Left lung (tissue), 10 donors: ENCODE data around the gene ITM2C. TPM values are rescaled to one million over a fixed set of nuclear protein-coding genes. Genes with fewer than 3 reads are reported as not detected.

ENCODE experiments used
- ATAC-seq: fragments of 200-7000 bp; cut with Tn5 transposase; one replicate; pipeline ENCODE4 v1.9.1; 2020; ENCODE audit warnings: moderate library complexity
- DNase-seq, 4 donors: peaks; one replicate each; pipeline ENCODE4 v3.0.0-alpha.2; 2013 to 2020
- H3K27ac ChIP-seq, 2 donors: fragments of 200-600 bp; sonication (generic) in 1 of 2; one replicate each; pipeline versions ENCODE4 v1.5.0 to v1.8.0; 2020 to 2021
- H3K27me3 ChIP-seq, 2 donors: fragments of 200-600 bp; sonication (generic) in 1 of 2; one replicate each; pipeline versions ENCODE4 v1.5.0 to v1.8.0; 2020 to 2021
- H3K36me3 ChIP-seq, 2 donors: fragments of 200-600 bp; sonication (generic) in 1 of 2; one replicate each; pipeline versions ENCODE4 v1.5.0 to v1.8.0; 2020 to 2021
- H3K4me1 ChIP-seq, 2 donors: fragments of 200-600 bp; one replicate each; pipeline ENCODE4 v1.8.0; 2021
- H3K4me3 ChIP-seq, 2 donors: fragments of 200-600 bp; sonication (generic) in 1 of 2; one replicate each; pipeline versions ENCODE4 v1.5.0 to v1.8.0; 2020 to 2021; ENCODE audit warnings: mild to moderate bottlenecking in 1 of 2
- H3K9me3 ChIP-seq, 2 donors: fragments of 200-600 bp; sonication (generic) in 1 of 2; one replicate each; pipeline versions ENCODE4 v1.5.0 to v1.8.0; 2020 to 2021
- intact Hi-C, 2 donors: fragments of 100-400 bp; cut with DNase I; formaldehyde crosslinking; loops; one replicate each; pipeline versions ENCODE4 v1.11.2 to v1.14.2; 2022
- polyA plus RNA-seq, 6 donors: library from polyadenylated mRNA; unstranded; fragments of 120-200 nt; gene quantifications; one replicate each; pipeline ENCODE4 v1.2.1, GENCODE V29; 2013; ENCODE audit not compliant: insufficient read length in 6 of 6
- total RNA-seq, 2 donors: library from RNA; stranded (reverse); fragmentation: NEBNext Ultra II Directional; extraction: Animal tissue kit (Norgen Biotek cat#: 25700); gene quantifications; one replicate each; pipeline ENCODE4 v1.2.1, GENCODE V29; 2021
- TF ChIP-seq, protein P1 (sequence below), 2 donors: fragments of 200-600 bp; sonication (generic) in 1 of 2; IDR thresholded peaks; one replicate each; pipeline versions ENCODE4 v1.5.0 to v1.8.0; 2021; ENCODE audit warnings: antibody characterized with exemption in 2 of 2
- donor health status: DM: no; HTN: yes; CAD: no.
- donor health status: DM: no; HTN: no; CAD: no.

ITM2C gene
- total and polyA plus RNA-seq, 8 donors: 32.0 to 356 (median 283) TPM

DNA sequence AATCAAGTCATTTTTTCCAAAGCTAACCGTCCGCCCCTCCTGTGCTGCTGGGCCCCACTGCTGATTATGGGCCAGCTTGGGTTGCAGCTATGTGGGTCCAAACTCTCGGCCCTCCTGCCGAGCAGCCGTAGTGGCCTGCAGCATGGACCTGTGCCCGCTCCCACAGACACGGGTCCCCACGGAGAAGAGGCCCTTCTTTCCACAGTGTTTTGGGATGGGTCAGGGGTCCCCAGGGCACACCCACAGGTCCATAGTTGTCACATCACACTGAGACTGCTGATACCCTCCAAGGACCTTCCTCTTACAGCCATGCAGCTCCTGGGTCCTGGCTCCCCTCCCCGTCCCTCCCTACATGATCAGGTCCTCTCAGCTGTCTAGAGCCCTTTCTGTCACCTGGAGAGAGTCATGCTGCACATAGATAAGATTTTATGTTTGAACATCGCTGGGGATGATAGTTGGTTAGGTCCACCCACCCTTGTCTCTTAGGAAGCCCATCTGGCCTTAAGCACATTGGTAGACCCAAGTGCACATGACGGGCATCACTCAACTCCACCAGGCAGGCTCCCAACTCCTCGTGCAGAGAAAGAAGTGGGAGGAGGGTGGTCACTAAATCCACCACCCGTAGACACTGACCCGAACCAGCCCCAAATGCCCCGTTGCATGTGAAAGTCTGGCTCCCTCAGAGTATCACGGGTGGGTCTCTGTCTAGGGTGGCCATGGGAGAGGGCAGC lies 42.8 kb downstream of the ITM2C start:
- H3K4me1 ChIP-seq: no peaks in the 10 kb centered on the region
- TF ChIP-seq, protein P1, sequence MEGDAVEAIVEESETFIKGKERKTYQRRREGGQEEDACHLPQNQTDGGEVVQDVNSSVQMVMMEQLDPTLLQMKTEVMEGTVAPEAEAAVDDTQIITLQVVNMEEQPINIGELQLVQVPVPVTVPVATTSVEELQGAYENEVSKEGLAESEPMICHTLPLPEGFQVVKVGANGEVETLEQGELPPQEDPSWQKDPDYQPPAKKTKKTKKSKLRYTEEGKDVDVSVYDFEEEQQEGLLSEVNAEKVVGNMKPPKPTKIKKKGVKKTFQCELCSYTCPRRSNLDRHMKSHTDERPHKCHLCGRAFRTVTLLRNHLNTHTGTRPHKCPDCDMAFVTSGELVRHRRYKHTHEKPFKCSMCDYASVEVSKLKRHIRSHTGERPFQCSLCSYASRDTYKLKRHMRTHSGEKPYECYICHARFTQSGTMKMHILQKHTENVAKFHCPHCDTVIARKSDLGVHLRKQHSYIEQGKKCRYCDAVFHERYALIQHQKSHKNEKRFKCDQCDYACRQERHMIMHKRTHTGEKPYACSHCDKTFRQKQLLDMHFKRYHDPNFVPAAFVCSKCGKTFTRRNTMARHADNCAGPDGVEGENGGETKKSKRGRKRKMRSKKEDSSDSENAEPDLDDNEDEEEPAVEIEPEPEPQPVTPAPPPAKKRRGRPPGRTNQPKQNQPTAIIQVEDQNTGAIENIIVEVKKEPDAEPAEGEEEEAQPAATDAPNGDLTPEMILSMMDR (IDR thresholded peaks at IDR 0.05): no peak
- no peak for ATAC-seq
- intact Hi-C loops: no loop called here
- no peak overlapping the region for H3K27ac ChIP-seq
- H3K27me3 ChIP-seq: no peaks in the 10 kb centered on the region
- no peaks in the 10 kb centered on the region for H3K9me3 ChIP-seq
- H3K4me3 ChIP-seq: no peak overlapping the region
- DNase-seq: peak in 1 of 4 donors; percentile 19
- H3K36me3 ChIP-seq: no peaks in the 10 kb centered on the region

- Histone ChIP-seq H3K4me1 (no peaks in the 10 kb centered on the region), H3K9me3 (no peaks in the 10 kb centered on the region), H3K27ac (no peak overlapping the region), H3K4me3 (no peak overlapping the region), H3K36me3 (no peaks in the 10 kb centered on the region), H3K27me3 (no peaks in the 10 kb centered on the region)
- ATAC-seq: no peak
- TF ChIP-seq, protein P1 (IDR thresholded peaks at IDR 0.05): no peak
- DNase-seq: peak in 3 of 4 donors; percentile 15 to 40 (median 16)
- intact Hi-C loops: no loop called here
Measured at GRCh38 chr2:230908092-230908594, 43.4 kb downstream of the ITM2C start.

DNA sequence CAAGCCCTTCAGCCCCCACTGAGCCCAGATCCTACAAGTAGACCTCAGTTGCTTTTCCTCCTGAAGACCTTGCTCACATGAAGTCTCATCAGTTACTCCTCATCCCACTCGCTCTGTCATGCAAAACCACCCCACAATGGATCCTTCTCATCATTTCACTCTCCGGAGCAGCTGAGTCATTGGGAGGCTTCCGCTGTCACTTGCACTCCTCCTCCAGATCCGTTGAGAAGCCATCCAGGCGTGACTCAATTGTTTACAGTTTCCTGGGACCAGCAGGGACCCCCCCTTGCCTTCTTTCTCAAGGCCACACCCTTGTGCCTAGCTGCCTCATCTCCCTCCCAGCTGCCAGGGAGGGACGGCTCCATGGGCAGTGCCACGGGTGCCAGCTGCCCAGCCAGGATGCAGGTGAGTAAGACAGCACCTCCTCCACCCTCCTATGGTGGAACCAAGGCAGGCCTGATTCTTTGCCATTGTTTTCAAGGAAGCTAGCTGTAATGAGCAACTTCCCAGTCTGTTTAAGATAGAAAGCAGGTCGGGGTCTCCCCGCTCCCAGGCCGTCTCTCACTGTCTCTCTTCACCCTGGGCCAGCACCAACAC lies 44.0 kb downstream of the ITM2C start:
- Histone ChIP-seq H3K36me3 (no peaks in the 10 kb centered on the region), H3K4me3 (no peak overlapping the region), H3K27ac (no peak overlapping the region), H3K4me1 (no peaks in the 10 kb centered on the region), H3K9me3 (no peaks in the 10 kb centered on the region), H3K27me3 (no peaks in the 10 kb centered on the region)
- DNase-seq (peak in 1 of 4 donors; percentile 27), ATAC-seq (no peak)
- intact Hi-C loops: no loop called here
- TF ChIP-seq, protein P1 (IDR thresholded peaks at IDR 0.05): no peak

DNA sequence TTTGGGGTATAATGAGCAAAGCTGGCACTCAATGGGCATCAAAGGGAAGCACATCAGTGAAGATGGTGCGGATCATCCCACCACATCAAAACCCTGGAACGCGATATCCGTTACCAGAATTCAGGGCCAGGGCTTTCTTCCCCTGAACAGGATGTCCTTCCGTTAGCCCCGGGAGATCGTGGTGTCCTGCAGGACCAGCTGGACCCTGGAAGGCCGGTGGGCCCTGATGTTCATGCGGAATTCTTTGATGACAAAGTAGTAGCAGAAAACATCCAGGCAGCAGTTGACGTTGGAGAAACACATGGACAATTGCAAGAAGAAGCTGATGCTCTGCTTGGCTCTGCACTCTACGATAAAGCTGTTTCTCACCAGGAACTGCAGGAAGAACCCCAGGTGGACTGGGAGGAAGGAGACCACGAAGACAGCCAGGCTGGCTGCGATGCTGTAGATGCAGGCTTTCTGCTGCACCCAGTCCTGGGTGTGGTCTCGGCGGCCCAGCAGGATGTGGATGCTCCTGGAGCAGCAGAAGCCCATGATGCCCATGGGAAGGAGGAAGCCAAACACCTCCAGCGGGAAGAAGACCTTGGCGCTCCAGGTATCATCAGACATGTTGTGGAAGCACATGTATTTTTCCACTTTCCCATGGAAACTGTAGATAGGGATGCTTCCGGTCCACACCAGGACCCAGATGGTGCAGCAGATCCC lies 45.3 kb downstream of the ITM2C start:
- Histone ChIP-seq H3K36me3 (no peaks in the 10 kb centered on the region), H3K4me1 (no peaks in the 10 kb centered on the region), H3K27ac (no peak overlapping the region), H3K4me3 (no peak overlapping the region), H3K27me3 (no peaks in the 10 kb centered on the region), H3K9me3 (no peaks in the 10 kb centered on the region)
- TF ChIP-seq, protein P1 (IDR thresholded peaks at IDR 0.05): no peak
- ATAC-seq (no peak), DNase-seq (peak in 1 of 4 donors; percentile 14)
- intact Hi-C loops: no loop called here
